ENCODE results near the gene EIF2D.
"Not testable (repeated sequence)": the region's sequence is repeated elsewhere in the genome, so short reads cannot be mapped to it uniquely, and the experiment has no call there.

EIF2D gene

DNA sequence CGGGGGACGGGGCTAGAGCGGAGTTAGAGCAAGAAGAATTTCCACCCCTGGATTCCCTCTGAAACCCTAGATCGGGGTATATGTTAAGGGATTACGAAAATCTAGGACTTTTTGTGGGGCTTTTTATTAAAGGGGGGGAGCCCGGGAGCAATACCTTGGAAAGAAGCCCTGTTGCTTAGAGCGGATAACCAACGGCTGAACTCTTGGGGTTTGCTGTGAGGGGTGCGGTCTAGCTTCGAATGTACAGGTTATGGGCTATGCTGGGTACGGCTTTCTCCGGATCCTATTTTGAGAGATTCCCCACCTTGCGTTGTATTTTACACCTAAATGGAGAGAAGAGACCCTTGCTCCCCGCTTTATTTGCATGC is 23.7 kb upstream of the EIF2D start:
- DNase-seq (ENCODE audit: low read depth): no peak
- TF ChIP-seq, protein P1, sequence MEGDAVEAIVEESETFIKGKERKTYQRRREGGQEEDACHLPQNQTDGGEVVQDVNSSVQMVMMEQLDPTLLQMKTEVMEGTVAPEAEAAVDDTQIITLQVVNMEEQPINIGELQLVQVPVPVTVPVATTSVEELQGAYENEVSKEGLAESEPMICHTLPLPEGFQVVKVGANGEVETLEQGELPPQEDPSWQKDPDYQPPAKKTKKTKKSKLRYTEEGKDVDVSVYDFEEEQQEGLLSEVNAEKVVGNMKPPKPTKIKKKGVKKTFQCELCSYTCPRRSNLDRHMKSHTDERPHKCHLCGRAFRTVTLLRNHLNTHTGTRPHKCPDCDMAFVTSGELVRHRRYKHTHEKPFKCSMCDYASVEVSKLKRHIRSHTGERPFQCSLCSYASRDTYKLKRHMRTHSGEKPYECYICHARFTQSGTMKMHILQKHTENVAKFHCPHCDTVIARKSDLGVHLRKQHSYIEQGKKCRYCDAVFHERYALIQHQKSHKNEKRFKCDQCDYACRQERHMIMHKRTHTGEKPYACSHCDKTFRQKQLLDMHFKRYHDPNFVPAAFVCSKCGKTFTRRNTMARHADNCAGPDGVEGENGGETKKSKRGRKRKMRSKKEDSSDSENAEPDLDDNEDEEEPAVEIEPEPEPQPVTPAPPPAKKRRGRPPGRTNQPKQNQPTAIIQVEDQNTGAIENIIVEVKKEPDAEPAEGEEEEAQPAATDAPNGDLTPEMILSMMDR (IDR thresholded peaks at IDR 0.05; ENCODE audit: control insufficient read depth, extremely low read depth, insufficient read depth): no peak

DNA sequence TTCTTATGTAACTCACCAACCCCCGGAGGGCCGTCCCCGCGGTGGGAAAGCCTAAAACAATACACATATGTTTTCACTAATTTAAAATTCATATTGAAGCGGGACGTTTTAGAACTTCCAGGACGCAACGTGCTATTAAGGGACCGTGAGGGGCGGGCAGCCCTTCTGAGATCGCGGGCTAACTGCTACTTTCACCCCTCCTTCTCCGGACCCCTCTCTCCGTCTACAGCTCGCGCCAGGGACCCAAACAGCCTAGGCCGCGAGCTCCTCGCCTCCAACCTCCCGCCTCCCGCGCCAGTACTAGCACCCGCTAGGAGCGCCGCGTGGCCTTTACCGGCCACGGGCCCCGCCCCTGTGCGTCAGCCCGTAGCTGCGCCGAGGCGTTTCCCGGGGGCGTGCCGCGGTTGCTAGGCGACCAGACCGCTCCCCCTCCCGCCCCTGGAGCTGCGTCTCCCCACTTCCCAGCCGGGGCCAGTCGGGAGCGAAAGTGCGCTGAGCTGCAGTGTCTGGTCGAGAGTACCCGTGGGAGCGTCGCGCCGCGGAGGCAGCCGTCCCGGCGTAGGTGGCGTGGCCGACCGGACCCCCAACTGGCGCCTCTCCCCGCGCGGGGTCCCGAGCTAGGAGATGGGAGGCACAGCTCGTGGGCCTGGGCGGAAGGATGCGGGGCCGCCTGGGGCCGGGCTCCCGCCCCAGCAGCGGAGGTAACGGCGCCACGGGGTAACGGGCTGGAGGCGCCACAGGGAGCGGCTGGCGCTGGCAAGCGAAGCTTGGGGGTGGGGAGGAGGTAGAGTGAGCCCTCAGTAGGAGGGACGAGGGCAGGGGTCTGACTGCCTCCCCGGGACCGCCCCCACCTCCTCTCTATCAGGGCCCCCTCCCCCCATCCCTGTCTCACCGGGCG is 23.1 kb upstream of the EIF2D start, which contains the start of gene DYRK3:
DYRK3 (plus strand) TSS at position 457 of the 898 bp plus-strand sequence; CDS start at position 625, 168 bp downstream.
- H3K4me3 ChIP-seq (ENCODE audit: low read depth, low read length): peak within 1 kb of the TSS; percentile 84
- TF ChIP-seq, protein P1 (IDR thresholded peaks at IDR 0.05; ENCODE audit: control insufficient read depth, extremely low read depth, insufficient read depth): peak; percentile 2; the same call in 1 of the 2 replicates
- DNase-seq (ENCODE audit: low read depth): peak; percentile 28

More for the DNA sequence above, 23.7 kb upstream of the EIF2D start:
- peak overlapping the region; percentile 84 for H3K4me3 ChIP-seq (ENCODE audit: low read depth, low read length)

DNA sequence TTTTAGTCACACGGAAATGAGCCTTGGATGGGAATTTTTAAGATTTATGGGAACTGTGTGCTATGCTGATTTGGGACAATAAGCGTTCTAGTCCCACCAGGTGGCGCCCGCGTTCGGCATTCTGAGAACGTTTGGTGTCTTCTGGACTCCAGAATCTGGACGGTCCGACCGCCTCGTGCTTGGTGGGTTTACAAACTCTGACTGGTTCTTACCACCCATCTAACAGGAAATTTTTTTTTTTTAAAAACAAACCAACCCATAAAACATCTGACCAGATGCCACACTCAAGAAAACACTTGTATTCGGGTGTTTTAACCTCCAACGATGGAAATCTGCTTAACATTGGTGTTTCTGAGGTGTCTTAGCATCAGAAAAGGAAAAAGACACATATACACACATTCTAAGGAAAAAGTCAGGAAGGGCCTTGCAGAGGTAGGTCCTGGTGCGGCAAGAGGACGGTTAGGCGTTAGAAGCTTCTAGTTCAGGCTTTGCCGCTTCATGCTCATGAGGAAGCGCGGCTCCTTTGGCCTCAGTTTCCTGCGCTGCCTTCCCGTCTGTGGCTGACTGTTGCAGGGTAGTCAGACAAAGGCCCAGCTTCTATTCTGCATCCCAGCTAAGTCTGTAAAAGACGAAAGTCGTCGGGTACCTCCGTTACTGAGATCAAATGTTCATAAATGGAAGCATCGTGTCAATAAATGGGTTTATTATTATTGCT is 22.3 kb upstream of the EIF2D start:
- DNase-seq (ENCODE audit: low read depth): peak; percentile 63
- peak overlapping the region; percentile 84 for H3K4me3 ChIP-seq (ENCODE audit: low read depth, low read length)
- TF ChIP-seq, protein P1 (IDR thresholded peaks at IDR 0.05; ENCODE audit: control insufficient read depth, extremely low read depth, insufficient read depth): peak; percentile 77

DNA sequence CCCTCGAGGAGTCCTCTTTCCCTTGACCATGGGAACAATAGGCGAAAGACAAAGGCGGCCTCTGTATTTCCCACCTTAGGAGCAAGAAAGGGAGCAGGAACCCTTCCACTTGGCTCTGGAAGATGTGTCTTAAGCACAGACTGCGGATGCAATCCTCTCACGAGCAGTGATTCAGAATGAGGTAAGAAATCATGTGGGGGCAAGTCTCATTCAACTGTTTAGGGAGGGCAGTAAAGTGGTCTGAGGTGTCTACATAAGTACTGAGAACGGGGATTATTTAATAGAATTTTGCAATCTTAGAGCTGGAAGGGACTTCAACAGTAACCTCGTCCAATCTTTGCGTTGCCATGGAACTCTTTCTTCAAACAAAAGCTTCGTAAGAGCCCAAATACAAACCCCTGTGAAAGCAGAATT is 21.4 kb upstream of the EIF2D start:
- TF ChIP-seq, protein P1 (IDR thresholded peaks at IDR 0.05; ENCODE audit: control insufficient read depth, extremely low read depth, insufficient read depth): no peak
- DNase-seq (ENCODE audit: low read depth): no peak
- no peak overlapping the region for H3K4me3 ChIP-seq (ENCODE audit: low read depth, low read length)

DNA sequence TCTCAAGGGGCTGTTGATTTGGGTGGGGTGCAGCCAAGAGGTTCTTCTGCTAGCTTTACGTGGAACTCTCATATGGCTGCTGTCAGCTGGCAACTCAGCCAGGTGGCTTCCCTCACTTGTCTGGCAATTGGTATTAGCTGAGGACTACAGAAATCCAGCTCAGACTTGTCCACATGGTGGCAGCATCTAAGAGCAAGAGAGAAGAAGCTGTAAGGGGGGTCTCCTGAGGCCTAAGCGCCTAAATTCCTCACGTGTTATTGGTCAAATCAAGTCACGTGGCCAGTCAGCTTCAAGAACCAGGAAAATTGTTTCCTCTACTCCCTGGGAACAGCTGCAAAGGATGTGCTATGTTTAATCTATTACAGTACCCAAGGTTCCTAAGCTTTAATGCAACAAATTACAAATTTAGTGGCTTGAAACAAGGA is 18.8 kb upstream of the EIF2D start:
- DNase-seq (ENCODE audit: low read depth): peak; percentile 25
- TF ChIP-seq, protein P1 (IDR thresholded peaks at IDR 0.05; ENCODE audit: control insufficient read depth, extremely low read depth, insufficient read depth): peak; percentile 51
- no peak overlapping the region for H3K4me3 ChIP-seq (ENCODE audit: low read depth, low read length)

DNA sequence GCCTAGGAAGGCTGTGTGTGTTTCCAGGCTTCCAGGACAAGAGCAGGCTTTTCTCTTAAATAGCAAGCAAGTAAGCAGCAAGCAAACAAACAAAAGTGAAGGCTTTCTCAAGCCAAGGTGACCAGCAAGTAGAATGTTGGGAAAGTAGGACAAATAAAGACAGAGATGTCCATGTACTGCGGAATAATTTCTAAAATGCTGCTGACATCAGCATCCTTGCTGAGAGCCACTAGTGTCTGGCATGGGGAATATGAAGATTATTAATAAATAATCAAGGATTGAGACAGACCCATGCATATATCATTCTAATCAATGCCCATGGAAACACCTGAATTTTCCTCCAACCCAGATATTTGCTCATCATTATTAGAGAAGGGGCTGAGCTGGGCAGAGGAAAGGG is 16.7 kb upstream of the EIF2D start:
- TF ChIP-seq, protein P1 (IDR thresholded peaks at IDR 0.05; ENCODE audit: control insufficient read depth, extremely low read depth, insufficient read depth): no peak
- DNase-seq (ENCODE audit: low read depth): no peak
- H3K4me3 ChIP-seq (ENCODE audit: low read depth, low read length): no peak overlapping the region

DNA sequence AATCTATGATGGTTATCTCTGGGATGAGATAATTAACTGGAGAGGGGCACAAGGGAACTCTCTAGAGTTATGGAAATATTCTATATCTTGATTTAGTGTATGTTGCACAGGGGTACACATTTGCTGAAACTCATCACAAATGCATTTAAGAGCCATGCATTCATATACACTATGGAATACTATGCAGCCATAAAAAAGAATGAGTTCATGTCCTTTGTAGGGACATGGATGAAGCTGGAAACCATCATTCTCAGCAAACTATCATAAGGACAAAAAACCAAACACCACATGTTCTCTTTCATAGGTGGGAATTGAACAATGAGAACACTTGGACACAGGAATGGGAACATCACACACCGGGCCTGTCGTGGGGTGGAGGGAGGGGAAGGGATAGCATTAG is 14.1 kb upstream of the EIF2D start:
- not testable (repeated sequence) for H3K4me3 ChIP-seq (ENCODE audit: low read depth, low read length); DNase-seq (ENCODE audit: low read depth)
